ENCODE results near the gene ST6GALNAC4.
A peak's percentile ranks its signal among the peaks of the same experiment; 100 is the strongest.

ST6GALNAC4 gene

DNA sequence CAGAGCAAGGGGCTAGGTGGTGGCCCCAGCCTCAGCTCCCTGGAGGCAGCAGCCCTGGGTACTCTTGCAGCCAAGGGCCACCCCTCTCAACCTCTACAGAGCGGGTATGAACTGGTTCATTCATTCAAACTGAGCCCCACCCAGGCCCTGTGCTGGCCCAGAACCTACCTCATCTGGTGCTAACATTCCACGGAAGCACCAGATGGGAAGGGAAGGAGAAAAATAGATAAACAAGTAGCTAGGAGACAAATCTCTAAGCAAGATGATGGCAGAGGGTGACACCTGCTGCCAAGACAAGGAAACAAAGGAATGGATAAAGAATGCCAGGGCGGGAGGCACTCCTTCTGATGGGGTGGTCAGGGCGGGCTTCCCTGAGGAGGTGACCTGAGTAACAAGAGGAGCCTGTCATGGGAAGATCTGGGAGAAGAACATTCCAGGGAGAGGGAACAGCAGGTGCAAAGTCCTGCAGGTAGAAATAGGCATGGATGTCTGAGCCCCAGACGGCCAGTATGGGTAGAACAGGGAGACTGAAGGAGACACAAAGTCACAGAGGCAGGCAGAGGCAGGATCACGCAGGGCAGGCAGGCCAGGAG lies 6.1 kb downstream of the ST6GALNAC4 start:
- no peak for DNase-seq

- DNase-seq = no peak
Measured at GRCh38 chr9:127909839-127910273, 7.0 kb downstream of the ST6GALNAC4 start.

DNA sequence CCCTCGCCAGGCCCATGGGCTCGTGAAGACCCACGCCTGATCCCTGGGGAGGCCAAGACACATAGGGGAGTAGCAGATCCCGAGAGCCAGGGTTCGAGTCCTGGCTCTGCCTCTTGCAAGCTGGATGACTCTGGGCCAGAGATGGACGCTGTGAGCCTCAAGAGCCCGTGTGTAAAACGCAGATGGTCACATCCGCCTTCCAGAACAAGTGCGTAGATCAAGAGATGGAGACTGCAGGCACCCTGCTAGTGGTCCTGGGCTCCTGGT lies 8.2 kb downstream of the ST6GALNAC4 start:
- DNase-seq = no peak

GRCh38 chr9:127907867-127908659 lies 8.8 kb downstream of the ST6GALNAC4 start:
- no peak for DNase-seq

DNA sequence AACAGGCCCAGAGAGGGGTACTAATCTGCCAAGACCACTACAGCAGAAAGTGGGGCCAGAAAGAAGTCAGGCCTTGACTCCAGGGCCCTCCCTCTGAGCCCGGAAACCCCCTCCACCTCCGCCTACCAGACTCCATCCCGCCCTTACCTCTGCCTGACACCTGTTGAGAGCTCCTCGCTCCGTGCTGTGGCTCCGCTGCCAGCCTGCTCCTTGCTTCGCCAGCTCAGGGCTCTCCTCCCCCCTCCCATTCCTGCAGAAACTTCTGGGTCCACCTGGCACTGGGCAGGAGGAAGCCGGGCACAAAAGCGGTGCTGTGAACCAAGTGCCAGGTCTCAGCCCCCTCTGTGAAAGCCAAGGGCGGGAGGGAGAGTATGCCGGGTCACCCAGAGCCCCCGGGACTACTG lies 11.1 kb downstream of the ST6GALNAC4 start:
- DNase-seq = peak; percentile 66 to 70

GRCh38 chr9:127905004-127905728 lies 11.7 kb downstream of the ST6GALNAC4 start:
- DNase-seq = peak; percentile 56 to 71

DNA sequence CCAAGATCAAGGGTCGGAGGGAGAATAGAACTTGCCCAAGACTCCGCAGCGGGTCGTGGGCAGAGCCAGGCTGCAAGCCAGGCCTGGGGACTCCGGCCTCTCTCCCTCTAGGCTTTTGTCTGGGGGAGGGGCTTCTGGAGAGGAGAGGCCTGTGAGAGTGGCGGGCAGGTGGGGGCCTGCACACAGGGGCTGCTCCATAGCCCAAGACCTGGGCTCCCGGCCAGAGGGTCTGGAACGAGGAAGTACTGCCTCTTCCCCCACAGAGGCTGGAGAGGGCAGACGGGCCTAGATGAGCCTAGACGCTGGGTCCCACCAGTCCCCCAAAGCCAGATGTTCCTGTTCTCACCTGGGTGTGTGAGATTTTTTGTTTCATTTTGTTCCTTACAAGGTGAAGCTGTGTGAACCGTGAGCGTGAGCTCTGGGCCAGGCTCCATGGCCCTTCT lies 12.3 kb downstream of the ST6GALNAC4 start:
- DNase-seq = peak in 1 of 2 experiments; percentile 43

- peak; percentile 96 to 97 for DNase-seq
Measured at GRCh38 chr9:127903557-127904475, 13.0 kb downstream of the ST6GALNAC4 start.

DNA sequence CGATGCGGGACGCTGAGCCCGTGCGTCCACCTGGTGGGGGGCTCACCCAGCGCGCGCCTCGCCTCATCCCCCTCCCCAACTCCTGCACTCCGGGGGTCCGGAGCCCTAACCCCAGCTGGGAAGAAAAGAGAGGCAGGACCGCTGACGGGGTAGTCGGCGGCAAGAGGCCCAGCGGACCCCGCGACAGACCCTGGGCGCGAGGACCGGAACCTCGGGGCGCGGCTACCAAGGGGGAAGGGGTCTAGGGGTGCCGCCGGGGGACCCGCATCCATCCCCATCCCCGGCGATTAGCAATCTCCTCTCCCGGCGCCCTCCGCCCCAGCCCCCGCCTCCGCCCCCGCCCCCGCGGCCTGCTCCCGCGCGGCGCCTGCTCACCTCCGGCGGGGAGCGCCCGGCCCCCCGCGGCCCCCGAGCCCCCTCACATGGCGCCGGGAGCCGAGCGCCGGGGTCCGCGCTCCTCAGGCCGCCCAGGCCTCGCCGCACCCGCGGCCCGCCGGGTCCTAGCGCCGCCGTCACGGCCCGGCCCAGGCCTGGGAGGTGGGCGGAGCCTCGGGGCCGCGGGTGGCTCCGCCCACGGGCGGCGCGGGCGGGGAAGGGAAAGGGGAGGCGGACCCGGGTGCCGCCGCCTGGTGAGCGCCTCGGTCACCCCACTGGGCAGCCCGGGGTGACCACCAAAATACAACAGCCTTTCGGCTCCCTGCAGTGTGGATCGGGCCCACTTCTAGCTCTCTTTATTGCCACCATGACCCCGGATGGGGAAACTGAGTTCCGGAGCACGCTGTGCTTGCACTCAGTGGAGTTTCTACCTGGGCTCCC lies 17.5 kb downstream of the ST6GALNAC4 start, which contains the start of gene ST6GALNAC6:
TSS of gene ST6GALNAC6 (minus strand) at position 476 of the 816 bp plus-strand sequence. CDS start 1,622 bp downstream, outside the sequence.
- DNase-seq = peak; percentile 77 to 78

GRCh38 chr9:127898433-127899127 lies 18.3 kb downstream of the ST6GALNAC4 start:
- peak in 1 of 2 experiments; percentile 24 for DNase-seq

DNA sequence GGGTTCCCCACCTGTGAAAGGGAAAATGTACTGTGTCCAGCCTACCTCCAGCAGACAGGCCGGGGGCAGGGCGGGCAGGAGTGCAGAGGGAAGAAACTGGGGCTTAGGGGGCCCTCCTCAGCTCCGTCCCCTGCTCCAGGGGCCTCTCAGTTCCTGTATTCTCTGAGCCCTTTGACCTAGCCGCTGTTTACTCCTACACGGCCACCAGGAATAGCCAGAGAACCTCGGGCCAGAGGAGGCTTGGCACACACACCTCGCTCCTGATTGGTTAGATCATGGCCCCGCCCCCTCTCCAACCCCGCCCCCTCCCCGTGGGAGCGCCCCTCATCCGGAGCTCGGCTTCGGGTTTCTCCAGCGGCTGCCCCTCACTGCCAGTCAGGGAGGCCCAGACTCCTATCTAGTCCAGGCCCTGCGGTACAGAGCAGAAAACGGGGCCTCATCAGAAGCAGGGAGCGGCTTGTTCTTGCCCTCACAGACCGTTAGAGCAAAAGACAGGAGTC lies 19.6 kb downstream of the ST6GALNAC4 start:
- DNase-seq = peak; percentile 46 to 48

DNA sequence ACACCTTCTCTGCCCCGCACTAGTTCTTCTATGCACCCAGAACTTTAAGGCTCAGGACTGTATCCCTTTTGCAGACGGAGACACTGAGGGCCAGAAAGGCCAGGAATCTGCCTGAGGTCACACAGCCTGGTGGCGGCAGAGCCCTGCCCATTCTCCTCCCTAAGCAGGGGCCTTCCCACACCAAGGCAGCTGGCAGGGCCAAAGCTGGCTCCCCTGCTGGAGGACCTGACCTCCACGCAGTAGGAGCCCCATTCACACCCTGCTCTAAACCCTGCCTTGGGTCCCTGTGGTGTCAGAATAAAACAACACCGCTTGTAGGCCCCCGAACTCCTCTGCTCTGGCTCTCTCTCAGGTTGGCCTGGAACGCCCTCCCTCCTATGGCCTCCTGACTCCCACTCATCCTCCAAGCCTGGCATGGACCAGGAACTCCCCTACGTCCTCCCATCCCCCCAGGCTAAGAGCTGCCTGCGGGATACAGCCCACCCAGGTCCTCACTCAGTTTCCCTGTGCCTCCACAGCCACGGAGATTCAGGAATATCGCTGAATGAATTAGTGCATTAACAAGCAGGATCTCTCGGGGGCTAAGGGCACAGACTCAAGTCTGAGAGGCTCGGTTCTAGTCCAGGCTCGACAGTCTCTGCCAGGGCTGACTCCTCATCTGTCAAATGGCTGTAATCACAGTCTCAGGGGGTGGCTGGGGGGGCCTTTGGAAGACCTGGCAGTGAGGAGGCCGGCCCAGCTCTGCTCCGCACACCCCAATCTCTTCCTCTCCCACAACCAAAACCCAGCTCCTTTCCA lies 20.2 kb downstream of the ST6GALNAC4 start:
- no peak for DNase-seq

DNA sequence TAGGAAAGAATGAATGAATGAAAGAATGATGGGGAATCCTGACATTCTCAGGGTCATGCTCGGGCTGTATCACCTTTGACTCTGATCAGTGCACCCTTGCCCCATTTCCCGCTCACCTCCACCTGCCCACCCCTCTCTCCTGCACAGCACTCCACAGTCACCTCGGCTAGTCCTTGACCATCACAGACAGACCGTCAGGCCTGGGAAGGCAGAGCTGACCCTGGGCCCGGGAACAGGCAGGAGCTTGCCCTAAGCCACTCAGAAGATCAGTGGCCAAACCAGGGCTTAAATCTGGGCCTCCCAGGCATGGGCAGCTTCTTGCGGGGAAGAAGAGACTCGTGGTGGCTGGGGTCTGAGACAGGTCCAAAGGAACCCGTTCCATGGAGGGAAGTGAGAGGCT lies 21.0 kb downstream of the ST6GALNAC4 start:
- DNase-seq = no peak

- no peak for DNase-seq
Measured at GRCh38 chr9:127893392-127893791, 23.4 kb downstream of the ST6GALNAC4 start.

DNA sequence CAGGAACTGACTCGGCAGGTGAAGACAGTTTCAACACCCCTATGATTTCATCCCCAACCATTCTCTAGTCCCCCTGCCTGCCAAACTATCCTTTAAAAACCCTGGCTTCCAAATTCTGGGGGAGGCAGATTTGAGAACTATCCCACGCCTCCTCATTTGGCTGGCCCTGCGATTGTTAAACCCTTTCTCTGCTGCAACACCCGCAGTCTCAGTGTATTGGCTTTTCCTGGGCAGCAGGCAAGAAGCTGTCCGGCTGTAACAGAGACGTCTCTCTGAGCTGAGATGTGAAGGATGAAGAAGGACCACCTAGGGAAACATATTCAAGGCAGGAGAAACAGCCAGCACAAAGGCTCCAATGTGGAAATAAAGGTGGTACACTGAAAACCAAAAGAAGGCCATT lies 24.0 kb downstream of the ST6GALNAC4 start:
- DNase-seq = no peak

DNA sequence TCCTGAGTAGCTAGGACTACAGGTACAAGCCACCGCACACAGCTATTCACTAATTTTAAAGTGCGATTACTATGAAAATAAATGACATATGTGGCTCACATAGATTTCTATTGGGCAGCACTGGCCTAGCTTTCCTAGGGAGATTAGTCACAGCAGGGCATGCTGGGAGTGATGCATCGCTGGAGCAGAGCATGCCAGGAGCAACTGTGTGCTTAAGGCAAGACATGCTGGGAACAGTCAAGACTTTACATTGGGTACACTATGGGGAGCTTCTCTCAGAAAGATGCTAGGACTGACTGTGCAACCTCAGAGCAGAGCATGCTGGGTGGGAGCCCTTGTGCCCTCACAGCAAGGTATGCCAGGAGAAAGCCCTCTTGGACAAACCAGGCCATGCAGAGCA lies 26.8 kb downstream of the ST6GALNAC4 start:
- DNase-seq = no peak

DNA sequence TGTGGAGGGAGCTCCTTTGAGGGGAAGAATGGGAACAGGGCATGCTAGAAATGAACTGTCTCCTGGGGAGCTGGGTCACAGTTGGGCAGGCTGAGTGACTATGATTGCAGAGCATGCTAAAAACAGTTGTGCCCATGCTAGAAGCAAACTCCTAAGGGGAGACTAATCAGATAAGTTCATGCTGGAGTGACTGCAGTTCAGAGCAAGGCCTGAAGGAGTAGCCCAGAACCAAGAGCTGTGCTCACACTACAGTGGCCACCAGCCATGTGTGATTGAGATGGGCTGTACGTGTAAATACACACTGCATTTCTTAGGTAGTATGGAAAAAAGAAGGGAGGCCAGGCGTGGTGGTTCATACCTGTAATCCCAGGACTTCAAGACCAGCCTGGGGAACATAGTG lies 29.0 kb downstream of the ST6GALNAC4 start:
- DNase-seq = no peak

GRCh38 chr9:127886401-127886972 lies 30.4 kb downstream of the ST6GALNAC4 start:
- no peak for DNase-seq

GRCh38 chr9:127885508-127886281 lies 31.1 kb downstream of the ST6GALNAC4 start:
- no peak for DNase-seq

Data from activated CD4-positive, alpha-beta T cell treated with anti-CD3 and anti-CD28 coated beads, Interleukin-2, amount 50 U/mL, for 48 hours (primary cell).